HG02981 (cell line): Measurements from ENCODE around the gene PDS5A.
"Not testable (repeated sequence)": the region's sequence is repeated elsewhere in the genome, so short reads cannot be mapped to it uniquely, and the experiment has no call there.

ENCODE experiments used
- ATAC-seq: cut with Tn5 transposase; IDR thresholded peaks from one replicate; pipeline ENCODE4 v1.9.1; 2021; ENCODE audit warnings: mild to moderate bottlenecking, moderate library complexity; ENCODE audit not compliant: unreplicated experiment

PDS5A gene

GRCh38 chr4:39970671-39971640 lies 6.8 kb downstream of the PDS5A start:
- no peak for ATAC-seq

GRCh38 chr4:39963656-39964055 lies 14.1 kb downstream of the PDS5A start:
- ATAC-seq = no peak

GRCh38 chr4:39961311-39961877 lies 16.3 kb downstream of the PDS5A start:
- no peak for ATAC-seq

- no peak for ATAC-seq
These were observed 26.7 kb downstream of the PDS5A start for GRCh38 chr4:39950861-39951481.

- no peak for ATAC-seq
These were observed 29.7 kb downstream of the PDS5A start for GRCh38 chr4:39947963-39948362.

- no peak for ATAC-seq
These were observed 30.3 kb downstream of the PDS5A start for GRCh38 chr4:39947417-39947816.

GRCh38 chr4:39944245-39944644 lies 33.5 kb downstream of the PDS5A start:
- not testable (repeated sequence) for ATAC-seq

GRCh38 chr4:39942507-39942906 lies 35.2 kb downstream of the PDS5A start:
- ATAC-seq = no peak

- no peak for ATAC-seq
These were observed 36.0 kb downstream of the PDS5A start for GRCh38 chr4:39941682-39942217.

- ATAC-seq = peak; percentile 57
These were observed 39.9 kb downstream of the PDS5A start for GRCh38 chr4:39937683-39938268.

GRCh38 chr4:39936565-39937418 lies 40.9 kb downstream of the PDS5A start:
- no peak for ATAC-seq

- no peak for ATAC-seq
These were observed 43.8 kb downstream of the PDS5A start for GRCh38 chr4:39933671-39934590.

GRCh38 chr4:39932776-39933402 lies 44.8 kb downstream of the PDS5A start:
- peak; percentile 37 for ATAC-seq

GRCh38 chr4:39931441-39931901 lies 46.2 kb downstream of the PDS5A start:
- no peak for ATAC-seq

GRCh38 chr4:39928538-39928937 lies 49.2 kb downstream of the PDS5A start:
- no peak for ATAC-seq

GRCh38 chr4:39924014-39924413 lies 53.7 kb downstream of the PDS5A start:
- no peak for ATAC-seq

GRCh38 chr4:39922399-39922798 lies 55.3 kb downstream of the PDS5A start:
- ATAC-seq = no peak

GRCh38 chr4:39913471-39913870 lies 64.2 kb downstream of the PDS5A start:
- no peak for ATAC-seq

GRCh38 chr4:39910064-39910463 lies 67.6 kb downstream of the PDS5A start:
- no peak for ATAC-seq
